ENCODE results near the gene GRIN2C. TPM values are rescaled to one million over a fixed set of nuclear protein-coding genes. Genes with fewer than 3 reads are reported as not detected.

The GRIN2C gene
- total RNA-seq, 1 experiment from 2014 or later = not detected

DNA sequence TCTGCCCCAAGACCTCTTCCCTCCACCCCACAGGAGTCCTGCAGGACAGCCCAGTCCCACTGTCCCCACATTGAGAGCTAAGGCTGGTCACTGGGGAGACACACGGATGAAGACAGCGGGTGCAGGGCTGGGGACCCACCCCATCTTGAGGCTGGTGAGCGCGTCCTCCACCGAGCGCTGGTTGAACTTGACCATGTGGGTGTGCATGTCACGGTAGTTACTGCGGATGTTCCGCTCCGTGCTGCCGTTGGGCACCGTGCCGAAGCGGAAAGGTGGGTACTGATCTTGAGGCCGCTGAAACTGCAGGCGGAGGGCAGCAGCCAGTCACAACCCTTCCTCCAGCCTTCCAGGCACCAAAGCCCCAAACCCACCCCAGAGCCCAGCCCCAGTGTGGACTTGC lies 13.1 kb downstream of the GRIN2C start:
- DNase-seq = no peak
- CTCF ChIA-PET = interaction anchor here (1.2 kb wide), 1 partner anchor 87 kb away, joined by 6 read pairs; no protein-coding TSS in a partner anchor
- Mint-ChIP-seq H3K27ac (ENCODE audit: unreplicated experiment) (no peak overlapping the region), H3K4me1 (ENCODE audit: low read depth, unreplicated experiment) (no peaks in the 10 kb centered on the region), H3K27me3 (ENCODE audit: unreplicated experiment) (peaks cover 42% of the 10 kb centered on the region), H3K36me3 (ENCODE audit: insufficient read depth, unreplicated experiment) (peaks cover 5% of the 10 kb centered on the region), H3K9me3 (ENCODE audit: low read depth, unreplicated experiment) (no peaks in the 10 kb centered on the region), H3K4me3 (ENCODE audit: low read depth, unreplicated experiment) (no peak overlapping the region)
- TF ChIP-seq, protein P1, sequence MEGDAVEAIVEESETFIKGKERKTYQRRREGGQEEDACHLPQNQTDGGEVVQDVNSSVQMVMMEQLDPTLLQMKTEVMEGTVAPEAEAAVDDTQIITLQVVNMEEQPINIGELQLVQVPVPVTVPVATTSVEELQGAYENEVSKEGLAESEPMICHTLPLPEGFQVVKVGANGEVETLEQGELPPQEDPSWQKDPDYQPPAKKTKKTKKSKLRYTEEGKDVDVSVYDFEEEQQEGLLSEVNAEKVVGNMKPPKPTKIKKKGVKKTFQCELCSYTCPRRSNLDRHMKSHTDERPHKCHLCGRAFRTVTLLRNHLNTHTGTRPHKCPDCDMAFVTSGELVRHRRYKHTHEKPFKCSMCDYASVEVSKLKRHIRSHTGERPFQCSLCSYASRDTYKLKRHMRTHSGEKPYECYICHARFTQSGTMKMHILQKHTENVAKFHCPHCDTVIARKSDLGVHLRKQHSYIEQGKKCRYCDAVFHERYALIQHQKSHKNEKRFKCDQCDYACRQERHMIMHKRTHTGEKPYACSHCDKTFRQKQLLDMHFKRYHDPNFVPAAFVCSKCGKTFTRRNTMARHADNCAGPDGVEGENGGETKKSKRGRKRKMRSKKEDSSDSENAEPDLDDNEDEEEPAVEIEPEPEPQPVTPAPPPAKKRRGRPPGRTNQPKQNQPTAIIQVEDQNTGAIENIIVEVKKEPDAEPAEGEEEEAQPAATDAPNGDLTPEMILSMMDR (IDR thresholded peaks at IDR 0.05; ENCODE audit: unreplicated experiment) = no peak
- BruUV-seq (replicated peaks) = no TSS peak
- intact Hi-C loops (cut with micrococcal nuclease; ENCODE audit: unreplicated experiment) = no loop called here

DNA sequence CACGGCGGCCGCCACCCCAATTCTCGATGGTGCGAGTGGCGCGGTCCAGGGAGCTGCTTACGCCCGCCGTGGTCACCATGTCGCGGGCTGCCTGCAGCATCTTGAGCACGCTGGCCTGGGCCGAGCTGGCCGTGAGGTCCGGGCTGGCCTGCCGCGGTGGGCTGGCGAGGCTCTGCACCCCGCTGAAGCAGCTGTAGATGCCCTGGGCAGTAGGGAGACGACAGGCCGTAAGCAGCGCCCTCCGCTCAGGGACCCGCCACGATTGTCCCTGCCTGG lies 16.4 kb downstream of the GRIN2C start:
- H3K4me1 Mint-ChIP-seq (ENCODE audit: low read depth, unreplicated experiment) = no peaks in the 10 kb centered on the region
- CTCF ChIA-PET = interaction anchor here (0.6 to 1.7 kb wide), 6 partner anchors 20 to 188 kb away, joined by 3 to 9 read pairs (median 4); partner anchors contain the start of gene FDXR
- intact Hi-C loops (cut with micrococcal nuclease; ENCODE audit: unreplicated experiment) = no loop called here
- TF ChIP-seq, protein P1 (IDR thresholded peaks at IDR 0.05; ENCODE audit: unreplicated experiment) = no peak
- H3K27ac Mint-ChIP-seq (ENCODE audit: unreplicated experiment) = no peak overlapping the region
- no peak for DNase-seq
- H3K4me3 Mint-ChIP-seq (ENCODE audit: low read depth, unreplicated experiment) = no peak overlapping the region
- BruUV-seq (replicated peaks) = no TSS peak
- H3K27me3 Mint-ChIP-seq (ENCODE audit: unreplicated experiment) = peaks cover 21% of the 10 kb centered on the region
- no peaks in the 10 kb centered on the region for H3K9me3 Mint-ChIP-seq (ENCODE audit: low read depth, unreplicated experiment)
- peaks cover 11% of the 10 kb centered on the region for H3K36me3 Mint-ChIP-seq (ENCODE audit: insufficient read depth, unreplicated experiment)

DNA sequence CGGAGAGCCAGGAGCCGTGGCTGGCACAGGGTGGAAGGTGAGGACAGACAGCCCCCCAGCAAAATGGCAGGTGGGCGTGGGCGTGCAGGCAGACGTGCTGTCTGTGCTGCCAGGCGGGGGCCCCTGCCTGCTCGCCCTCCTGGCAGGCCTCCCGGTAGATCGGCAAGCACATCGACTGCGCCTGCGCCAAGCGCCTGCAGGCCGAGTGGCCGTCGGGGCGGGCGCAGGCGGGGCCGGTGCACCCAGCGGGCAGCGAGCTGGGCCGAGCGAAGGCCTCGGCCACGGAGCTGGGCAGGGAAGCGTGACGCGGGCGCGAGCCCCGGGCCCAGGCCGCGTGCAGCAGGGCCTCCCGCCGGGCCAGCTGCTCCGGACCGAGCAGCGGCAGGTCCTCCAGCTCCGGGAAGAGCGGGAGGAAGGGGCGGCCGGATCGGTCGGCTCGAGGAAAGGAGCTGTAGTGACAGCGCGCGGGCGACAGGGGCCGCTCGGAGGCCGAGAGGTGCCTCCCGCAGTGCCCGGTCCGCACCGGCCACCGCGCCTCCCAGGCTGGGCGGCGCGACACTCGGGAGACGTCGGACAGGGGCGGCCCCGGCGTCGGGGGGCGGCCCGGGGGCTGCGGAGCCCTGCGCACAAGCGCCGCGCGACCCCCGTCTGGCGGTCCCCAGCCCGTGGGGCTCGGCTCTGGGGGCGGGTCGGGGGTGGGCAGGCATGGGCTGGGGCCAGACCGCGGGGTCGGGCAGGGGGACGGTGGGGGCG lies 16.9 kb downstream of the GRIN2C start:
- Mint-ChIP-seq H3K27me3 (ENCODE audit: unreplicated experiment) (peaks cover 16% of the 10 kb centered on the region), H3K9me3 (ENCODE audit: low read depth, unreplicated experiment) (no peaks in the 10 kb centered on the region), H3K4me3 (ENCODE audit: low read depth, unreplicated experiment) (peak overlapping the region; percentile 49), H3K27ac (ENCODE audit: unreplicated experiment) (no peak overlapping the region), H3K36me3 (ENCODE audit: insufficient read depth, unreplicated experiment) (peaks cover 16% of the 10 kb centered on the region), H3K4me1 (ENCODE audit: low read depth, unreplicated experiment) (no peaks in the 10 kb centered on the region)
- intact Hi-C loops (cut with micrococcal nuclease; ENCODE audit: unreplicated experiment) = no loop called here
- peak; percentile 77 for DNase-seq
- TF ChIP-seq, protein P1 (IDR thresholded peaks at IDR 0.05; ENCODE audit: unreplicated experiment) = peak; percentile 66
- CTCF ChIA-PET = interaction anchor here (0.6 to 1.7 kb wide), 9 partner anchors 13 to 188 kb away, joined by 3 to 9 read pairs (median 3); partner anchors contain the start of gene FDXR
- no TSS peak for BruUV-seq (replicated peaks)

DNA sequence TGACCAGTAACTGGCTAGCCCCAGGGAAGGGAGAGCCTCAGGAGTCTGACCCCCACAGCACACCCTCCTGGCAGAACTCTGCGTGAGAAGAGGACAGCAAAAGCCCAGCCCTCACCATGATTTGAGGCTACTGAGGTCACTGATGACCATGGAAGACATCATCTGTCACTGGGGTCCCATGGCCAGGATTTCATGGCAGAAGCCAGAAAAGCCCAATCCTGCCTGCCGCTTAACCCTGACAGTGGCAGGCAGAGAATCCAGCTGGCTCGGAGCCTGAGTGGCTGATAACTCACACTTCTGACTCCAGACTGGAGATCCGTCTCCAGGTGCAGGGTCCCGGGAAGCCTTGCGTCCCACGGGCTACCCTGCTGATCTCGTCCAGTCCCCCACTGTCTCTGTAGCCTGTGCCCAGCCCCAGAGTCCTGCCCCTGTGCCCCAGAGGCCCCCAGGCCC lies 17.5 kb downstream of the GRIN2C start:
- intact Hi-C loops (cut with micrococcal nuclease; ENCODE audit: unreplicated experiment) = no loop called here
- H3K27ac Mint-ChIP-seq (ENCODE audit: unreplicated experiment) = no peak overlapping the region

More for the DNA sequence above, 17.5 kb downstream of the GRIN2C start:
- peaks cover 14% of the 10 kb centered on the region for H3K27me3 Mint-ChIP-seq (ENCODE audit: unreplicated experiment)
- CTCF ChIA-PET = interaction anchor here (0.6 to 1.2 kb wide), 5 partner anchors 14 to 115 kb away, joined by 3 to 7 read pairs (median 3); no protein-coding TSS in a partner anchor
- TF ChIP-seq, protein P1 (IDR thresholded peaks at IDR 0.05; ENCODE audit: unreplicated experiment) = no peak
- H3K4me3 Mint-ChIP-seq (ENCODE audit: low read depth, unreplicated experiment) = peak overlapping the region; percentile 49
- no TSS peak for BruUV-seq (replicated peaks)
- peaks cover 16% of the 10 kb centered on the region for H3K36me3 Mint-ChIP-seq (ENCODE audit: insufficient read depth, unreplicated experiment)
- DNase-seq = no peak
- no peaks in the 10 kb centered on the region for H3K9me3 Mint-ChIP-seq (ENCODE audit: low read depth, unreplicated experiment)
- H3K4me1 Mint-ChIP-seq (ENCODE audit: low read depth, unreplicated experiment) = no peaks in the 10 kb centered on the region
